Measurements from ENCODE around the gene TRIO.

GRCh38 chr5:14266686-14267085, 123.5 kb downstream of the TRIO start:
- no peak for TF ChIP-seq CTCF (optimal IDR thresholded peaks at IDR 0.05 in 1 of 3, IDR thresholded peaks at IDR 0.05 in 1 of 3, conservative IDR thresholded peaks at IDR 0.05 in 1 of 3; ENCODE audit: extremely low read depth in 1 of 3, insufficient read depth in 2 of 3, low read length in 3 of 3)
- TF ChIP-seq EZH2 (IDR thresholded peaks at IDR 0.05; ENCODE audit: low read length), result no peak

Measured in keratinocyte (primary cell).